ENCODE results near the gene NEK10. TPM values are rescaled to one million over a fixed set of nuclear protein-coding genes. Genes with fewer than 3 reads are reported as not detected.

Gene NEK10
- total RNA-seq, 2 experiments from 2014 or later: 0.28 to 1.3 TPM

DNA sequence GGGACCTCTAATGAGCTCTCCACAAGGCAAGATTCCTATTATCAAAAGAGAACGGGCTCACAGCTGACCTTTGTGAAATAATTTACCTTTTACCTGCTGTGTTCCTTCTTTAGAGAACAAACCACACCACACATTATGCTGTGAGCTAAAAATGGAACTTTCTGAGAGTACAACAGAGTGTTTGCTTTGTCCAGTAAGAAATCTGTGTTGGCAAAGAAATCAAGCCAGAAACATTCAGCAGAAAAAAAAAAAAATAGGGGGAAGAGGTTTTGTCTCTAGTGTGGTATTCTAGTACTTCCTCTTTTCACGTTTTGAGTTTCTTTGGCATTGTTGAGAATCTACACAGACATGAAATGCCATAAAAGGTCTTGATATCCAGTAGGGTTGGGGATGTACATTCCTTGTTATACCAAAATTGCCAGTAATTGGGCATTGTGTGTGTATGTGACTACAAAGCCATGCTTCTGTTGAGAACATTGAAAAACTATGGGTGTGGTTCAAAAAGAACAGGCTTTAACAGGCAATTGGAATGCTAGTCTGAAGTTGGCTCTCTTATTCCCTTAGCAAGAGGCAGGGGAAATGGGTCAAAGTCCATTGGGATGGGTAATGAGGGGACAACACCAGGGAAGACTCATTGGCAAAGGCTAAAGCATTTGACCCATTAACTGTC lies 273.5 kb downstream of the NEK10 start:
- H2AFZ ChIP-seq (ENCODE audit: low read length): no peak overlapping the region
- no peaks in the 10 kb centered on the region for H3K36me3 ChIP-seq (ENCODE audit: insufficient read depth, low read length)
- no peaks in the 10 kb centered on the region for H3K9me3 ChIP-seq (ENCODE audit: low read length)
- no peak overlapping the region for H3K27ac ChIP-seq (ENCODE audit: low read depth, low read length, poor library complexity, severe bottlenecking)
- H3K4me2 ChIP-seq (ENCODE audit: low read length): no peak overlapping the region
- TF ChIP-seq EZH2phosphoT487 (IDR thresholded peaks at IDR 0.05; ENCODE audit: borderline replicate concordance, low read depth, low read length): no peak
- TF ChIP-seq, protein P1, sequence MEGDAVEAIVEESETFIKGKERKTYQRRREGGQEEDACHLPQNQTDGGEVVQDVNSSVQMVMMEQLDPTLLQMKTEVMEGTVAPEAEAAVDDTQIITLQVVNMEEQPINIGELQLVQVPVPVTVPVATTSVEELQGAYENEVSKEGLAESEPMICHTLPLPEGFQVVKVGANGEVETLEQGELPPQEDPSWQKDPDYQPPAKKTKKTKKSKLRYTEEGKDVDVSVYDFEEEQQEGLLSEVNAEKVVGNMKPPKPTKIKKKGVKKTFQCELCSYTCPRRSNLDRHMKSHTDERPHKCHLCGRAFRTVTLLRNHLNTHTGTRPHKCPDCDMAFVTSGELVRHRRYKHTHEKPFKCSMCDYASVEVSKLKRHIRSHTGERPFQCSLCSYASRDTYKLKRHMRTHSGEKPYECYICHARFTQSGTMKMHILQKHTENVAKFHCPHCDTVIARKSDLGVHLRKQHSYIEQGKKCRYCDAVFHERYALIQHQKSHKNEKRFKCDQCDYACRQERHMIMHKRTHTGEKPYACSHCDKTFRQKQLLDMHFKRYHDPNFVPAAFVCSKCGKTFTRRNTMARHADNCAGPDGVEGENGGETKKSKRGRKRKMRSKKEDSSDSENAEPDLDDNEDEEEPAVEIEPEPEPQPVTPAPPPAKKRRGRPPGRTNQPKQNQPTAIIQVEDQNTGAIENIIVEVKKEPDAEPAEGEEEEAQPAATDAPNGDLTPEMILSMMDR (conservative IDR thresholded peaks at IDR 0.05; ENCODE audit: low read length): no peak
- no peaks in the 10 kb centered on the region for H3K79me2 ChIP-seq (ENCODE audit: insufficient read depth, low read depth, low read length)
- CTCF ChIA-PET (ENCODE audit: unreplicated experiment): no interaction called here
- no peak for DNase-seq (ENCODE audit: low spot score)
- POLR2A ChIA-PET: interaction anchor here (0.7 kb wide), 1 partner anchor 197 kb away, joined by 4 read pairs; no protein-coding TSS in a partner anchor
- H3K4me3 ChIP-seq (ENCODE audit: low read depth, low read length, poor library complexity, severe bottlenecking): no peak overlapping the region
- no peaks in the 10 kb centered on the region for H3K9me2 ChIP-seq (ENCODE audit: insufficient read depth, low read length)
- no peaks in the 10 kb centered on the region for H3K4me1 ChIP-seq (ENCODE audit: insufficient read depth, low read length, poor library complexity, severe bottlenecking)
- no TSS peak for BruUV-seq (replicated peaks)
- intact Hi-C loops (cut with micrococcal nuclease; ENCODE audit: unreplicated experiment): no loop called here
- no peaks in the 10 kb centered on the region for H4K20me1 ChIP-seq (ENCODE audit: insufficient read depth, low read length)

GRCh38 chr3:27094721-27095120 lies 274.5 kb downstream of the NEK10 start:
- Histone ChIP-seq H3K36me3 (ENCODE audit: insufficient read depth, low read length) (no peaks in the 10 kb centered on the region), H3K4me2 (ENCODE audit: low read length) (no peak overlapping the region), H3K27ac (ENCODE audit: low read depth, low read length, poor library complexity, severe bottlenecking) (no peak overlapping the region), H3K4me1 (ENCODE audit: insufficient read depth, low read length, poor library complexity, severe bottlenecking) (no peaks in the 10 kb centered on the region), H2AFZ (ENCODE audit: low read length) (no peak overlapping the region), H3K79me2 (ENCODE audit: insufficient read depth, low read depth, low read length) (no peaks in the 10 kb centered on the region), H3K9me3 (ENCODE audit: low read length) (no peaks in the 10 kb centered on the region), H4K20me1 (ENCODE audit: insufficient read depth, low read length) (no peaks in the 10 kb centered on the region), H3K4me3 (ENCODE audit: low read depth, low read length, poor library complexity, severe bottlenecking) (no peak overlapping the region), H3K9me2 (ENCODE audit: insufficient read depth, low read length) (no peaks in the 10 kb centered on the region)
- intact Hi-C loops (cut with micrococcal nuclease; ENCODE audit: unreplicated experiment): no loop called here
- TF ChIP-seq, protein P1 (conservative IDR thresholded peaks at IDR 0.05; ENCODE audit: low read length): no peak
- no peak for TF ChIP-seq EZH2phosphoT487 (IDR thresholded peaks at IDR 0.05; ENCODE audit: borderline replicate concordance, low read depth, low read length)
- no TSS peak for BruUV-seq (replicated peaks)
- no peak for DNase-seq (ENCODE audit: low spot score)
- CTCF ChIA-PET (ENCODE audit: unreplicated experiment): no interaction called here
- POLR2A ChIA-PET: interaction anchor here (0.7 kb wide), 1 partner anchor 13 kb away, joined by 3 read pairs; no protein-coding TSS in a partner anchor

- H3K9me2 ChIP-seq (ENCODE audit: insufficient read depth, low read length): no peaks in the 10 kb centered on the region
- POLR2A ChIA-PET: interaction anchor here (0.6 kb wide), 1 partner anchor 71 kb away, joined by 3 read pairs; no protein-coding TSS in a partner anchor
- no peaks in the 10 kb centered on the region for H3K9me3 ChIP-seq (ENCODE audit: low read length)
- intact Hi-C loops (cut with micrococcal nuclease; ENCODE audit: unreplicated experiment): no loop called here
- H3K4me1 ChIP-seq (ENCODE audit: insufficient read depth, low read length, poor library complexity, severe bottlenecking): no peaks in the 10 kb centered on the region
- no peaks in the 10 kb centered on the region for H3K36me3 ChIP-seq (ENCODE audit: insufficient read depth, low read length)
- H3K4me2 ChIP-seq (ENCODE audit: low read length): no peak overlapping the region
- no peak overlapping the region for H3K27ac ChIP-seq (ENCODE audit: low read depth, low read length, poor library complexity, severe bottlenecking)
- H3K79me2 ChIP-seq (ENCODE audit: insufficient read depth, low read depth, low read length): no peaks in the 10 kb centered on the region
- H4K20me1 ChIP-seq (ENCODE audit: insufficient read depth, low read length): no peaks in the 10 kb centered on the region
- H3K4me3 ChIP-seq (ENCODE audit: low read depth, low read length, poor library complexity, severe bottlenecking): no peak overlapping the region
- no peak for DNase-seq (ENCODE audit: low spot score)
- TF ChIP-seq, protein P1 (conservative IDR thresholded peaks at IDR 0.05; ENCODE audit: low read length): no peak
- no peak for TF ChIP-seq EZH2phosphoT487 (IDR thresholded peaks at IDR 0.05; ENCODE audit: borderline replicate concordance, low read depth, low read length)
- H2AFZ ChIP-seq (ENCODE audit: low read length): no peak overlapping the region
- CTCF ChIA-PET (ENCODE audit: unreplicated experiment): no interaction called here
- no TSS peak for BruUV-seq (replicated peaks)
Measured at GRCh38 chr3:27093771-27094170, 275.4 kb downstream of the NEK10 start.

Measured in OCI-LY7 (cell line).